Stimulated activated CD8-positive, alpha-beta memory T cell treated with anti-CD3 and anti-CD28 coated beads, Interleukin-4, amount 100 ng/mL, for 4 hours (primary cell): ENCODE data around the gene UBE2E2.

Experiments
- DNase-seq, 2 donors: peaks; one replicate each; pipeline ENCODE4 v3.0.0-alpha.2; 2020; ENCODE audit warnings: low read depth in 2 of 2, low spot score in 1 of 2

The UBE2E2 gene

GRCh38 chr3:23272820-23273219, 69.7 kb downstream of the UBE2E2 start:
- DNase-seq = no peak

- no peak for DNase-seq
Measured at GRCh38 chr3:23275061-23275460, 71.9 kb downstream of the UBE2E2 start.

GRCh38 chr3:23275814-23276213, 72.7 kb downstream of the UBE2E2 start:
- DNase-seq = no peak

- DNase-seq = no peak
Measured at GRCh38 chr3:23276913-23277658, 74.0 kb downstream of the UBE2E2 start.

- DNase-seq = no peak
Measured at GRCh38 chr3:23277688-23278087, 74.6 kb downstream of the UBE2E2 start.

- no peak for DNase-seq
Measured at GRCh38 chr3:23283625-23284024, 80.5 kb downstream of the UBE2E2 start.

GRCh38 chr3:23288286-23288685, 85.2 kb downstream of the UBE2E2 start:
- no peak for DNase-seq

GRCh38 chr3:23288715-23289114, 85.6 kb downstream of the UBE2E2 start:
- no peak for DNase-seq

- DNase-seq = no peak
Measured at GRCh38 chr3:23292432-23292831, 89.3 kb downstream of the UBE2E2 start.

GRCh38 chr3:23294770-23295387, 91.8 kb downstream of the UBE2E2 start:
- no peak for DNase-seq

- DNase-seq = no peak
Measured at GRCh38 chr3:23301819-23302218, 98.7 kb downstream of the UBE2E2 start.

GRCh38 chr3:23302271-23302670, 99.1 kb downstream of the UBE2E2 start:
- no peak for DNase-seq

- no peak for DNase-seq
Measured at GRCh38 chr3:23303601-23304217, 100.6 kb downstream of the UBE2E2 start.

- no peak for DNase-seq
Measured at GRCh38 chr3:23304424-23304823, 101.3 kb downstream of the UBE2E2 start.

GRCh38 chr3:23308986-23309625, 106.0 kb downstream of the UBE2E2 start:
- no peak for DNase-seq

- no peak for DNase-seq
Measured at GRCh38 chr3:23312866-23313265, 109.7 kb downstream of the UBE2E2 start.

- no peak for DNase-seq
Measured at GRCh38 chr3:23314981-23315762, 112.0 kb downstream of the UBE2E2 start.

GRCh38 chr3:23316924-23317323, 113.8 kb downstream of the UBE2E2 start:
- DNase-seq = no peak

GRCh38 chr3:23319366-23320312, 116.5 kb downstream of the UBE2E2 start:
- DNase-seq = no peak
